Jurkat, Clone E6-1 (cell line): ENCODE measurements around the gene TGM1.

Experiments used
- DNase-seq: peaks from one replicate; pipeline ENCODE4 v3.0.0-alpha.2; 2011; ENCODE audit warnings: low read depth, low spot score
- H3K4me3 ChIP-seq: 2 replicates; pipeline ENCODE4 v1.5.1; 2011; ENCODE audit warnings: mild to moderate bottlenecking, low read length, control low read depth, moderate library complexity

TGM1 gene

GRCh38 chr14:24296341-24297157 lies 33.6 kb upstream of the TGM1 start:
- DNase-seq: peak; percentile 69
- H3K4me3 ChIP-seq: no peak overlapping the region

- DNase-seq: no peak
- no peak overlapping the region for H3K4me3 ChIP-seq
These were observed 30.5 kb upstream of the TGM1 start for GRCh38 chr14:24293525-24293924.

GRCh38 chr14:24292118-24292807 lies 29.3 kb upstream of the TGM1 start:
- no peak overlapping the region for H3K4me3 ChIP-seq
- no peak for DNase-seq

GRCh38 chr14:24291446-24292117 lies 28.6 kb upstream of the TGM1 start:
- no peak for DNase-seq

GRCh38 chr14:24290746-24291145 lies 27.8 kb upstream of the TGM1 start:
- DNase-seq: no peak
- H3K4me3 ChIP-seq: no peak overlapping the region

More at GRCh38 chr14:24291446-24292117, 28.6 kb upstream of the TGM1 start:
- H3K4me3 ChIP-seq: no peak overlapping the region

GRCh38 chr14:24289649-24290280 lies 26.8 kb upstream of the TGM1 start:
- H3K4me3 ChIP-seq: no peak overlapping the region
- no peak for DNase-seq

GRCh38 chr14:24286996-24287395 lies 24.0 kb upstream of the TGM1 start:
- H3K4me3 ChIP-seq: no peak overlapping the region

GRCh38 chr14:24285351-24285750 lies 22.4 kb upstream of the TGM1 start:
- no peak overlapping the region for H3K4me3 ChIP-seq
- no peak for DNase-seq

More at GRCh38 chr14:24286996-24287395, 24.0 kb upstream of the TGM1 start:
- no peak for DNase-seq

GRCh38 chr14:24284501-24285035 lies 21.6 kb upstream of the TGM1 start:
- no peak for DNase-seq
- H3K4me3 ChIP-seq: no peak overlapping the region

- no peak overlapping the region for H3K4me3 ChIP-seq
- no peak for DNase-seq
These were observed 21.0 kb upstream of the TGM1 start for GRCh38 chr14:24283796-24284460.

GRCh38 chr14:24282736-24283135 lies 19.8 kb upstream of the TGM1 start:
- DNase-seq: no peak
- H3K4me3 ChIP-seq: no peak overlapping the region

GRCh38 chr14:24281636-24282035 lies 18.7 kb upstream of the TGM1 start:
- DNase-seq: no peak
- H3K4me3 ChIP-seq: no peak overlapping the region

GRCh38 chr14:24280797-24281460 lies 18.0 kb upstream of the TGM1 start:
- H3K4me3 ChIP-seq: no peak overlapping the region
- DNase-seq: no peak

- H3K4me3 ChIP-seq: no peak overlapping the region
- DNase-seq: no peak
These were observed 16.6 kb upstream of the TGM1 start for GRCh38 chr14:24279301-24280186.

- DNase-seq: no peak
- H3K4me3 ChIP-seq: no peak overlapping the region
These were observed 15.4 kb upstream of the TGM1 start for GRCh38 chr14:24278424-24278823.

- no peak for DNase-seq
- no peak overlapping the region for H3K4me3 ChIP-seq
These were observed 14.8 kb upstream of the TGM1 start for GRCh38 chr14:24277606-24278321.

GRCh38 chr14:24277071-24277470 lies 14.1 kb upstream of the TGM1 start:
- DNase-seq: no peak

More at GRCh38 chr14:24277071-24277470, 14.1 kb upstream of the TGM1 start:
- no peak overlapping the region for H3K4me3 ChIP-seq
